ENCODE data around the gene ATP5F1D. TPM values are rescaled to one million over a fixed set of nuclear protein-coding genes. Genes with fewer than 3 reads are reported as not detected.
A peak's percentile ranks its signal among the peaks of the same experiment; 100 is the strongest.

The ATP5F1D gene
- total and polyA plus RNA-seq, 2 donors (not counting 3 experiments of a cell fraction or from before 2014, with no cell fraction given): 167 to 192 TPM

DNA sequence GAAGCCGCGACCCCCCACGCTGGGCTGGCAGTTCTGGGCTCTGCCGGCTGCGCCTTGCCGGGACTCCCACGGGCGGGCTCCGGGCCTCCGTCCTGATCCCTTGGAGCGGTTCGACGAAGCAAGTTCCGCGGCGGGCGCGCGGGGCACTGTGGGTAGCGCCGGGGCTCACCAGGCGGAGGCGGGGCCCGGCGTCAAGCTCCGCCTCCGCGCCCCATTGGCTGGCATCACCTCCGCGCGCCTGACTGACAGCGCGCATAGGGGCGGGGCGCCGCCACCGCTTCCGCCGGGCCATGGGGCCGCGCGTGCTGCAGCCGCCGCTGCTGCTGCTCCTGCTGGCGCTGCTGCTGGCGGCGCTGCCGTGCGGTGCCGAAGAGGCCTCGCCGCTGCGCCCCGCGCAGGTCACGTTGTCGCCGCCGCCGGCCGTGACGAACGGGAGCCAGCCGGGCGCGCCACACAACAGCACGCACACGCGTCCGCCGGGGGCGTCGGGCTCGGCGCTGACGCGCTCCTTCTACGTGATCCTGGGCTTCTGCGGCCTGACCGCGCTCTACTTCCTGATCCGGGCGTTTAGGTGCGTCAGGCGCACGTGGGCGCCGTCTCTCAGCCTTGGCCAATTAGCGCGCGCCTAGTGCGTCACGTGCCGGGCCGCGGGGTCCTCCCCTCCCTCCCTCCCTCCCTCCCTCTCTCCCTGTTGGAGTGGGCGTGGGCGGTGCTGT is 33.9 kb downstream of the ATP5F1D start, which contains the start of gene FAM174C:
Gene FAM174C, plus strand, starts transcription at position 271 of the 716 bp plus-strand sequence. Its CDS starts 20 bp downstream, at position 291.
- BruUV-seq (replicated peaks): no TSS peak

More for the DNA sequence above, 33.9 kb downstream of the ATP5F1D start, which contains the start of gene FAM174C:
- peaks cover 29% of the 10 kb centered on the region for H3K4me1 ChIP-seq (ENCODE audit: control insufficient read depth, extremely low read depth, insufficient read depth, low read length)
- dilution Hi-C loops (cut with MboI; ENCODE audit: extremely low pct_ligation_motif_present, low sequenced_read_pairs): no loop called here
- peak within 1 kb of the TSS; percentile 72 for H2AFZ ChIP-seq (ENCODE audit: low read depth, low read length)
- no peaks in the 10 kb centered on the region for H4K20me1 ChIP-seq (replicated peaks; ENCODE audit: control insufficient read depth, extremely low read depth, insufficient read depth, low read length)
- CTCF ChIA-PET: interaction anchor here (0.6 to 1.7 kb wide), 4 partner anchors 9 to 168 kb away, joined by 3 to 18 read pairs (median 6); no protein-coding TSS in a partner anchor
- H3K27ac ChIP-seq (ENCODE audit: insufficient read depth, low read depth, low read length): peak within 1 kb of the TSS; percentile 95
- DNase-seq (ENCODE audit: low read depth, low spot score) (peak; percentile 96), FAIRE-seq (peak; percentile 97)
- POLR2A ChIA-PET: interaction anchor here (1.0 kb wide), 1 partner anchor 31 kb away, joined by 4 read pairs; no protein-coding TSS in a partner anchor
- peak within 1 kb of the TSS; percentile 74 for H3K4me2 ChIP-seq (ENCODE audit: insufficient read depth, low read length)
- peak within 1 kb of the TSS; percentile 93 for H3K9ac ChIP-seq (replicated peaks; ENCODE audit: extremely low read depth, insufficient read depth, low read length)
- TF ChIP-seq CTCF (IDR thresholded peaks at IDR 0.05; ENCODE audit: extremely low read depth in 1 of 2, insufficient read depth in 1 of 2, low read depth in 1 of 2, low read length in 2 of 2) (no peak), POLR2A (IDR thresholded peaks at IDR 0.05; ENCODE audit: low read depth, low read length) (peak; percentile 91), MAX (IDR thresholded peaks at IDR 0.05; ENCODE audit: insufficient read depth, insufficient read length) (peak; percentile 99), EZH2 (IDR thresholded peaks at IDR 0.05; ENCODE audit: borderline replicate concordance, low read depth, low read length, severe bottlenecking) (no peak), POLR2AphosphoS5 (IDR thresholded peaks at IDR 0.05; ENCODE audit: insufficient read depth, low read depth, low read length) (peak; percentile 97)
- H3K36me3 ChIP-seq (ENCODE audit: control insufficient read depth in 2 of 2, extremely low read depth in 1 of 2, insufficient read depth in 2 of 2, low read length in 2 of 2): peaks cover 23 to 40% of the 10 kb centered on the region in 2 experiments
- peak within 1 kb of the TSS; percentile 9 to 78 (median 53) for H3K4me3 ChIP-seq (replicated peaks in 1 of 3; ENCODE audit: insufficient read depth in 1 of 3, low read depth in 1 of 3, low read length in 3 of 3)
- H3K79me2 ChIP-seq (ENCODE audit: control insufficient read depth, insufficient read depth, low read length): peaks cover 39% of the 10 kb centered on the region
- no peaks in the 10 kb centered on the region for H3K9me1 ChIP-seq (replicated peaks; ENCODE audit: control insufficient read depth, extremely low read depth, insufficient read depth, low read length)
- H3K9me3 ChIP-seq (replicated peaks; ENCODE audit: control insufficient read depth, insufficient read depth, low read length): no peaks in the 10 kb centered on the region
- intact Hi-C loops (cut with micrococcal nuclease): no loop called here
- no peaks in the 10 kb centered on the region for H3K27me3 ChIP-seq (ENCODE audit: control insufficient read depth in 2 of 2, insufficient read depth in 2 of 2, low read length in 2 of 2)

All from endothelial cell of umbilical vein (primary cell).